Stimulated activated CD4-positive, alpha-beta T cell treated with anti-CD3 and anti-CD28 coated beads, TNF-alpha, amount 100 ng/mL, for 1 hour (primary cell): Measurements from ENCODE around the gene KCTD3.

ENCODE experiments used
- DNase-seq, 3 donors: peaks; one replicate each; pipeline ENCODE4 v3.0.0-alpha.2; 2020; ENCODE audit warnings: low read depth in 3 of 3, low spot score in 1 of 3

The KCTD3 gene

GRCh38 chr1:215650446-215651149 lies 83.5 kb downstream of the KCTD3 start:
- DNase-seq: no peak

GRCh38 chr1:215651867-215652266 lies 84.8 kb downstream of the KCTD3 start:
- DNase-seq: no peak

- no peak for DNase-seq
Observed at GRCh38 chr1:215652371-215652770, 85.3 kb downstream of the KCTD3 start.

- DNase-seq: no peak
Observed at GRCh38 chr1:215657047-215657446, 89.9 kb downstream of the KCTD3 start.

- DNase-seq: no peak
Observed at GRCh38 chr1:215660259-215660658, 93.2 kb downstream of the KCTD3 start.

GRCh38 chr1:215661033-215661432 lies 93.9 kb downstream of the KCTD3 start:
- no peak for DNase-seq

- DNase-seq: no peak
Observed at GRCh38 chr1:215665215-215665614, 98.1 kb downstream of the KCTD3 start.

- no peak for DNase-seq
Observed at GRCh38 chr1:215667761-215668160, 100.7 kb downstream of the KCTD3 start.

GRCh38 chr1:215669806-215670491 lies 102.8 kb downstream of the KCTD3 start:
- DNase-seq: no peak
